Breast epithelium (tissue), 3 donors: Measurements from ENCODE around the gene NRCAM.

ENCODE experiments used
- POLR2A ChIP-seq: fragments of 450-650 bp; IDR thresholded peaks from one replicate; pipeline ENCODE4 v1.6.1; 2016; ENCODE audit warnings: antibody characterized with exemption, mild to moderate bottlenecking, moderate library complexity
- POLR2AphosphoS5 ChIP-seq, 3 donors: sonication (generic); formaldehyde crosslinking; IDR thresholded peaks; one replicate each; pipeline ENCODE4 v1.6.1; 2017; ENCODE audit warnings: antibody characterized with exemption in 3 of 3
- TF ChIP-seq, protein P1 (sequence below), 3 donors: fragments of 450-650 bp; IDR thresholded peaks; one replicate each; pipeline ENCODE4 v1.5.1; 2016 to 2017; ENCODE audit warnings: antibody characterized with exemption in 3 of 3, mild to moderate bottlenecking in 3 of 3, moderate library complexity in 3 of 3

DNA sequence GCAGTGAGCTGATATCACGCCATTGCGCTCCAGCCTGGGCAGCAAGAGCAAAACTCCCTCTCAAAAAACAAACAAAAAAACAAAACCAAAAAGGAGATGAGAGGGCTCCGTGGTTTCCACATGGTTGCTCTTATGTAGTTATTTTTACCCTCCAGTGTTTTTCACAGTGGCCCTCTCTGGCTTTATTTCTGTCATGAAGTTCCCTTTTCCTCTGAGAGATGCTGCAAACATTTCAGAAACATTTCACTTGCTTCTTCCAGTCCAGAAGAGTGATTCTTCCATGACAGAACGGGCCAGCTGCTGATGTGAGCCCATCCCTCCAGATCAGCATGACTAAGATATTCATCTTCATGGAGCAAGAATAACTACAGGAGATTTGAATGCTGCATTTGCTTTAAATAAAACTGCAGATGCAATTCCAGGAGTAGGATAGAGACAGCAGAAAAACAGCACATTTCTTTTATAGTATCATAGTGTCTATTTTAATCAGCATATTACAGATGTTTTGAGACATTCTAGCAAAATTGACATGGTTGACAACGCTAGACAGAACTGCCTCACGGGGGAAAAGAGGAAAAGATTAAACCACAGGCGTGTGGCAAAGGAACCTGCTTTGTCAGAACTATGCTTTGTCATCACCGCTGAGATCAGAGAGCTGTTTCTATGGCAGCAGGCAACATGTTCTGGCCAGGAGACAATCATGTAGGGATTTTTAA lies 40.3 kb downstream of the NRCAM start:
- TF ChIP-seq, protein P1, sequence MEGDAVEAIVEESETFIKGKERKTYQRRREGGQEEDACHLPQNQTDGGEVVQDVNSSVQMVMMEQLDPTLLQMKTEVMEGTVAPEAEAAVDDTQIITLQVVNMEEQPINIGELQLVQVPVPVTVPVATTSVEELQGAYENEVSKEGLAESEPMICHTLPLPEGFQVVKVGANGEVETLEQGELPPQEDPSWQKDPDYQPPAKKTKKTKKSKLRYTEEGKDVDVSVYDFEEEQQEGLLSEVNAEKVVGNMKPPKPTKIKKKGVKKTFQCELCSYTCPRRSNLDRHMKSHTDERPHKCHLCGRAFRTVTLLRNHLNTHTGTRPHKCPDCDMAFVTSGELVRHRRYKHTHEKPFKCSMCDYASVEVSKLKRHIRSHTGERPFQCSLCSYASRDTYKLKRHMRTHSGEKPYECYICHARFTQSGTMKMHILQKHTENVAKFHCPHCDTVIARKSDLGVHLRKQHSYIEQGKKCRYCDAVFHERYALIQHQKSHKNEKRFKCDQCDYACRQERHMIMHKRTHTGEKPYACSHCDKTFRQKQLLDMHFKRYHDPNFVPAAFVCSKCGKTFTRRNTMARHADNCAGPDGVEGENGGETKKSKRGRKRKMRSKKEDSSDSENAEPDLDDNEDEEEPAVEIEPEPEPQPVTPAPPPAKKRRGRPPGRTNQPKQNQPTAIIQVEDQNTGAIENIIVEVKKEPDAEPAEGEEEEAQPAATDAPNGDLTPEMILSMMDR (IDR thresholded peaks at IDR 0.05) = no peak
- TF ChIP-seq POLR2AphosphoS5 (IDR thresholded peaks at IDR 0.05) (no peak), POLR2A (no peak)
